Gastroesophageal sphincter (tissue), 4 donors: ENCODE results near the gene LPP. TPM values are rescaled to one million over a fixed set of nuclear protein-coding genes. Genes with fewer than 3 reads are reported as not detected.
A peak's percentile ranks its signal among the peaks of the same experiment; 100 is the strongest.

Experiments used
- ATAC-seq: fragments of 150-250 bp; one replicate; pipeline ENCODE4 v1.9.1; 2016; ENCODE audit warnings: mild to moderate bottlenecking, moderate library complexity
- H3K27ac ChIP-seq, 4 donors: fragments of 200-600 bp; sonication (generic) in 3 of 4; 1 replicate in 3 of 4; 2 replicates in 1 of 4; pipeline ENCODE4 v1.5.1; 2016 to 2019
- H3K27me3 ChIP-seq: fragments of 200-600 bp; sonication (generic); one replicate; pipeline ENCODE4 v1.5.1; 2019
- H3K36me3 ChIP-seq, 2 donors: fragments of 200-600 bp; sonication (generic); one replicate each; pipeline ENCODE4 v1.5.1; 2019; ENCODE audit warnings: control low read depth in 1 of 2
- H3K4me1 ChIP-seq, 3 donors: fragments of 200-600 bp; sonication (generic); 1 replicate in 2 of 3; 2 replicates in 1 of 3; pipeline ENCODE4 v1.5.1; 2016 to 2019; ENCODE audit warnings: control low read depth in 2 of 3
- H3K4me3 ChIP-seq, 2 donors: fragments of 200-600 bp; sonication (generic); one replicate each; pipeline ENCODE4 v1.5.1; 2019; ENCODE audit warnings: mild to moderate bottlenecking in 1 of 2, moderate library complexity in 1 of 2
- H3K9me3 ChIP-seq, 3 donors: fragments of 200-600 bp; sonication (generic); one replicate each; pipeline ENCODE4 v1.5.1; 2017 to 2019; ENCODE audit warnings: control low read depth in 2 of 3
- EP300 ChIP-seq: sonication (generic); formaldehyde crosslinking; IDR thresholded peaks from one replicate; pipeline ENCODE4 v1.6.1; 2017; ENCODE audit warnings: antibody characterized with exemption, mild to moderate bottlenecking
- POLR2A ChIP-seq, 2 donors: fragments of 450-650 bp; IDR thresholded peaks; one replicate each; pipeline ENCODE4 v1.6.1; 2017; ENCODE audit warnings: antibody characterized with exemption in 2 of 2, mild to moderate bottlenecking in 2 of 2, moderate library complexity in 1 of 2
- POLR2AphosphoS5 ChIP-seq: sonication (generic); formaldehyde crosslinking; IDR thresholded peaks from one replicate; pipeline ENCODE4 v1.6.1; 2017; ENCODE audit warnings: antibody characterized with exemption
- WGBS, 2 donors: methylation state at CpG; one replicate each; pipeline ENCODE4 v1.1.5; 2018; ENCODE audit warnings: low coverage in 1 of 2; 5-methylcytosine and 5-hydroxymethylcytosine counted together
- total RNA-seq, 4 donors: library from RNA; depleted of rRNA; stranded (reverse); fragments of >200 nt; gene quantifications; one replicate each; pipeline ENCODE4 v1.1.0, GENCODE V29; 2016
- TF ChIP-seq, protein P1 (sequence below), 4 experiments: fragments of 200-600 bp in 2 of 4; fragments of 450-650 bp in 2 of 4; sonication (generic) in 1 of 4; IDR thresholded peaks; one replicate each; pipeline ENCODE4 v1.5.1; 2017 to 2019; ENCODE audit warnings: antibody characterized with exemption in 4 of 4, mild to moderate bottlenecking in 2 of 4, moderate library complexity in 2 of 4

The LPP gene
- total RNA-seq, 4 donors from 2014 or later = 1,243 to 2,297 (median 2,164) TPM

DNA sequence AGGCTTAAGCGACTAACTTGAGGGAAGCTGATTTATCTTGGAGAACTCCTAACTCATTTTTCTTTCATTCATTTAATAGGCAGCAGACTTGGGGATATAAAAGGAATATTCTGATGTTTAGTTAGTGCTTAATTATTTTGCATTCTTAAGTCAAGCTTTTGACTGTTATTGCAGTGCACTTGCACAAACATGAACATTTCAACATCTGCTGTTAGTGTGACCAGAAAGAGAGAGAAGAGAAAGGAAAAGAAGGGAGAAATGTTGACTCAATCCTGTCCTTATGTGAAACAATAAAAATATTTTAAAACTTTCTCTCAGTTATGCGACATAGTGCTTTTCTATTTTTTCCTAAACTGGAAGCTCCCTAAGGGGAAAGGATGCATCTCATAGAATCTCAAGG, 507.8 kb downstream of the LPP start:
- no peak overlapping the region for H3K4me3 ChIP-seq
- H3K4me1 ChIP-seq = peaks cover 4 to 68% (median 16%) of the 10 kb centered on the region in 3 donors
- no peak overlapping the region for H3K27ac ChIP-seq
- no peaks in the 10 kb centered on the region for H3K27me3 ChIP-seq
- H3K36me3 ChIP-seq = peaks cover 0 to 4% of the 10 kb centered on the region in 2 donors
- no peaks in the 10 kb centered on the region for H3K9me3 ChIP-seq
- WGBS, 2 donors = 81 to 87% methylated on average over 2 of the region's 2 CpGs
- no peak for ATAC-seq
- TF ChIP-seq EP300 = no peak
- no peak for TF ChIP-seq POLR2A (IDR thresholded peaks at IDR 0.05)
- TF ChIP-seq, protein P1, sequence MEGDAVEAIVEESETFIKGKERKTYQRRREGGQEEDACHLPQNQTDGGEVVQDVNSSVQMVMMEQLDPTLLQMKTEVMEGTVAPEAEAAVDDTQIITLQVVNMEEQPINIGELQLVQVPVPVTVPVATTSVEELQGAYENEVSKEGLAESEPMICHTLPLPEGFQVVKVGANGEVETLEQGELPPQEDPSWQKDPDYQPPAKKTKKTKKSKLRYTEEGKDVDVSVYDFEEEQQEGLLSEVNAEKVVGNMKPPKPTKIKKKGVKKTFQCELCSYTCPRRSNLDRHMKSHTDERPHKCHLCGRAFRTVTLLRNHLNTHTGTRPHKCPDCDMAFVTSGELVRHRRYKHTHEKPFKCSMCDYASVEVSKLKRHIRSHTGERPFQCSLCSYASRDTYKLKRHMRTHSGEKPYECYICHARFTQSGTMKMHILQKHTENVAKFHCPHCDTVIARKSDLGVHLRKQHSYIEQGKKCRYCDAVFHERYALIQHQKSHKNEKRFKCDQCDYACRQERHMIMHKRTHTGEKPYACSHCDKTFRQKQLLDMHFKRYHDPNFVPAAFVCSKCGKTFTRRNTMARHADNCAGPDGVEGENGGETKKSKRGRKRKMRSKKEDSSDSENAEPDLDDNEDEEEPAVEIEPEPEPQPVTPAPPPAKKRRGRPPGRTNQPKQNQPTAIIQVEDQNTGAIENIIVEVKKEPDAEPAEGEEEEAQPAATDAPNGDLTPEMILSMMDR (IDR thresholded peaks at IDR 0.05) = no peak
- TF ChIP-seq POLR2AphosphoS5 = no peak

DNA sequence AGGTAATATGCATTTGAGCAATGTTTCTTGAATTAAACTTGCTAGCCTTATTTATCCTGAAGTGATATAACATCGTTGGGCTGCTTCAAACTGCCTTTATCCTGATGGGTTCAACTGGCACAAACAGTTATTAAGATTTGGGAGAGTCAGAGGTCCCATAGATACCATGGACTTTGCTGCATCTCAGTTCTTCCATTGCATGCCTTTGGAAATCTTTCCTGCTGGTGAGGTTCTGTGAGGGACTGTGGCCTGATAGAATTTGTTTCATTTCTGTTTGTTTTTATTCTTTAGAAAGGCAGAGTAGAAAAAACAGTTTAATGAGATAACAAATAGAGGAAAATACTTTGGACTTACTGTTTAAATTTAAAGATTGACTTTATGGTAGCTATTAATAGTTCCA, 508.3 kb downstream of the LPP start:
- peaks cover 4 to 65% (median 15%) of the 10 kb centered on the region in 3 donors for H3K4me1 ChIP-seq
- no peak for ATAC-seq
- no peaks in the 10 kb centered on the region for H3K27me3 ChIP-seq
- 15 to 33% methylated on average over 1 of the region's 1 CpG for WGBS, 2 donors
- H3K4me3 ChIP-seq = no peak overlapping the region
- H3K36me3 ChIP-seq = peaks cover 0 to 8% of the 10 kb centered on the region in 2 donors
- no peaks in the 10 kb centered on the region for H3K9me3 ChIP-seq
- TF ChIP-seq EP300 (no peak), POLR2AphosphoS5 (no peak), POLR2A (IDR thresholded peaks at IDR 0.05) (no peak)
- TF ChIP-seq, protein P1 (IDR thresholded peaks at IDR 0.05) = no peak
- peak overlapping the region in 2 of 4 donors; percentile 0 to 21 for H3K27ac ChIP-seq

DNA sequence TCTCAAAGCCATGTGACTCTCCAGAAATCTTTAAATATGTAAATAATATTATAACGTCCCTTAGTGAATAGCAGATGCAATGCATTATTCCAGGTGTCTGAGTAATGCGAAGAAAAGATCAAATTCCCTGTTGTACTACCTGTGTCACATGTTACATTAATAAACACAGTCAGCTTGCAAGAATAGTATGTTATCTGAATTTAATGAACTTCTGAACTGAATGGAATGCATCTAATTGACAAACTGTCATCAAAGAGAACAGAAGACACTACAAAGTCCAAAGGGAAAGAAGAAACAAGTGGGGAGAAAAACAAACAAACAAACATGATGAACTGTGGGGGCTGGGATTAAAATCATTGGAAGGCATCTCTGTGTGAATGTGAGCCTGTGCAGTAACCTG, 508.8 kb downstream of the LPP start:
- Histone ChIP-seq H3K4me3 (no peak overlapping the region), H3K4me1 (peaks cover 4 to 62% (median 15%) of the 10 kb centered on the region in 3 donors), H3K36me3 (peaks cover 0 to 8% of the 10 kb centered on the region in 2 donors), H3K27ac (no peak overlapping the region), H3K9me3 (no peaks in the 10 kb centered on the region), H3K27me3 (no peaks in the 10 kb centered on the region)
- TF ChIP-seq, protein P1 (IDR thresholded peaks at IDR 0.05) = no peak
- no peak for TF ChIP-seq EP300
- no peak for TF ChIP-seq POLR2AphosphoS5
- no peak for TF ChIP-seq POLR2A (IDR thresholded peaks at IDR 0.05)
- WGBS, 2 donors = 61 to 65% methylated on average over 2 of the region's 2 CpGs
- no peak for ATAC-seq

DNA sequence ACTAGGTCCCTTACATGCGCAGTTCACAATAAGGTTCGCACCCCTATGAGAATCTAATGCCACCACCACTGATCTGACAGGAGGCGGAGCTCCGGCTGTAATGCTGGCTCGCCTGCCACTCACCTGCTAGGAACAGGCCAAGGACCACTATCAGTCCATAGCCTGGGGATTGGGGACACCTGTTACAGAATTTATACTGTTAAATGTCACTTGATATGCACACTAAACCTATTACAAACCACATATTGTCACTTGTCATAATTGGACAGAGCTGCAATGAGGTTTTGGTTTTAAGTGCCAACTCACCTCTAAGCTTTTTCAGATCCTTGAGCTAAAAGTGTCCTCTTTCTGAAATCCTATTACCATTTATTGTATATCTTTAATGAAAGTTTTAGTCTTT, 509.9 kb downstream of the LPP start:
- 97% methylated on average over 5 of the region's 5 CpGs; no CpG with 5 or more reads in 1 of the 2 donors for WGBS, 2 donors

DNA sequence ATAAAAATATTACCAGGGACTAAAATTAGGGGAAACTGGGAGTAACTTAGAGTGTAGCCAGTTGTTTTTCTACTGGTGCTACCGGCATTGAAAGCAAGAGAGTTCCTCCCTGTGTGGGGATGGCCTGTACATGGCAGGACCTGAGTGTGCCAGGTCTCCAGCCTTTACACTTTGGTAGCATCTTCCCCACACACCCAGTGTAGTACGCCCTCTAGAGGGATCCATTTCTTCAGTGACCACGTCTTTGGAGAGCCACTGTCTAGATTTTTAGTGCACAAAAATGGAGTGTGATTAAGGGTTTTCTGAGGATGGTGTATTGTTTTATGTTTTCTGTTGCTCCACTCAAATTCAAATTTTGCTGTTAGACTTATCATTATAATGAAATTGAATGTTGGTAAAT, 510.8 kb downstream of the LPP start:
- H3K27ac ChIP-seq = peak overlapping the region in 1 of 4 donors; percentile 6
- WGBS, 2 donors = 64 to 89% methylated on average over 3 of the region's 3 CpGs

More for the DNA sequence above, 509.9 kb downstream of the LPP start:
- Histone ChIP-seq H3K27me3 (no peaks in the 10 kb centered on the region), H3K36me3 (peaks cover 0 to 8% of the 10 kb centered on the region in 2 donors), H3K4me3 (no peak overlapping the region), H3K4me1 (peaks cover 4 to 62% (median 11%) of the 10 kb centered on the region in 3 donors), H3K9me3 (no peaks in the 10 kb centered on the region), H3K27ac (no peak overlapping the region)
- no peak for TF ChIP-seq EP300
- ATAC-seq = no peak

More for the DNA sequence above, 510.8 kb downstream of the LPP start:
- H3K9me3 ChIP-seq = no peaks in the 10 kb centered on the region
- TF ChIP-seq, protein P1 (IDR thresholded peaks at IDR 0.05) = peak in 1 of 4 experiments; percentile 5
- no peak for TF ChIP-seq POLR2AphosphoS5
- peaks cover 0 to 8% of the 10 kb centered on the region in 2 donors for H3K36me3 ChIP-seq
- H3K27me3 ChIP-seq = no peaks in the 10 kb centered on the region
- ATAC-seq = no peak
- no peak overlapping the region for H3K4me3 ChIP-seq
- peaks cover 4 to 52% (median 11%) of the 10 kb centered on the region in 3 donors for H3K4me1 ChIP-seq
